Ovary (tissue), 3 donors: Measurements from ENCODE around the gene PPP2R1A.

Experiments
- EP300 ChIP-seq: sonication (generic); formaldehyde crosslinking; IDR thresholded peaks from one replicate; pipeline ENCODE4 v1.6.1; 2017; ENCODE audit warnings: antibody characterized with exemption
- POLR2A ChIP-seq: fragments of 450-650 bp; IDR thresholded peaks from one replicate; pipeline ENCODE4 v1.6.1; 2017; ENCODE audit warnings: antibody characterized with exemption, mild to moderate bottlenecking, moderate library complexity
- TF ChIP-seq, protein P1 (sequence below), 3 donors: fragments of 450-650 bp in 2 of 3; fragments of 200-600 bp in 1 of 3; IDR thresholded peaks; one replicate each; pipeline versions ENCODE4 v1.5.1 to v1.8.0; 2016 to 2022; ENCODE audit warnings: antibody characterized with exemption in 3 of 3, mild to moderate bottlenecking in 1 of 3
- donor health status: DM: no; HTN: no; CAD: no.

DNA sequence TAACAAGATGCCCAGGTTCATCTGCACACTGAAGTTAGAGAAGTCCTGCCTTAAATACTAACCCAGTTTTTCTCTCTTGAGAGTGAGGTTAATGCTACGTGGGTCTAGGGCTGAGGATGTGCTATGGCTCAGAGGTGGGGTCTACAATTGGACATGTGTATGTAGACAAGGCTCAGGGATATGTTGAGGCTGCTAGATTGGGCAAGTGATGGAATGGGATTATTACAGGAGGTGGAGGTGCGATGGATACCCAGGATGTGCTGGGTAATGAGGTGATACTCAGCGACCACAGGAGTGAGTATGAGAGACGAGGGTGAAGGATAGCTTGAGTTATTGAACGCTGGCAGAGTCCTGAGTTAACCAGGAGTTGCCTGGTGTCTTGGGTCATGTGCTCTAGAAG is 38.1 kb downstream of the PPP2R1A start:
- TF ChIP-seq, protein P1, sequence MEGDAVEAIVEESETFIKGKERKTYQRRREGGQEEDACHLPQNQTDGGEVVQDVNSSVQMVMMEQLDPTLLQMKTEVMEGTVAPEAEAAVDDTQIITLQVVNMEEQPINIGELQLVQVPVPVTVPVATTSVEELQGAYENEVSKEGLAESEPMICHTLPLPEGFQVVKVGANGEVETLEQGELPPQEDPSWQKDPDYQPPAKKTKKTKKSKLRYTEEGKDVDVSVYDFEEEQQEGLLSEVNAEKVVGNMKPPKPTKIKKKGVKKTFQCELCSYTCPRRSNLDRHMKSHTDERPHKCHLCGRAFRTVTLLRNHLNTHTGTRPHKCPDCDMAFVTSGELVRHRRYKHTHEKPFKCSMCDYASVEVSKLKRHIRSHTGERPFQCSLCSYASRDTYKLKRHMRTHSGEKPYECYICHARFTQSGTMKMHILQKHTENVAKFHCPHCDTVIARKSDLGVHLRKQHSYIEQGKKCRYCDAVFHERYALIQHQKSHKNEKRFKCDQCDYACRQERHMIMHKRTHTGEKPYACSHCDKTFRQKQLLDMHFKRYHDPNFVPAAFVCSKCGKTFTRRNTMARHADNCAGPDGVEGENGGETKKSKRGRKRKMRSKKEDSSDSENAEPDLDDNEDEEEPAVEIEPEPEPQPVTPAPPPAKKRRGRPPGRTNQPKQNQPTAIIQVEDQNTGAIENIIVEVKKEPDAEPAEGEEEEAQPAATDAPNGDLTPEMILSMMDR (IDR thresholded peaks at IDR 0.05) = no peak
- TF ChIP-seq POLR2A (no peak), EP300 (no peak)
